Colonic mucosa (tissue), 4 donors: Measurements from ENCODE around the gene LUZP2. TPM values are rescaled to one million over a fixed set of nuclear protein-coding genes. Genes with fewer than 3 reads are reported as not detected.

Source experiments
- DNase-seq: peaks from one replicate; pipeline ENCODE4 v3.0.0-alpha.2; 2020
- H3K27ac ChIP-seq: fragments of 200-600 bp; one replicate; pipeline ENCODE4 v1.8.0; 2021
- H3K27me3 ChIP-seq: fragments of 200-600 bp; one replicate; pipeline ENCODE4 v1.8.0; 2021
- H3K36me3 ChIP-seq: fragments of 200-600 bp; one replicate; pipeline ENCODE4 v1.8.0; 2021
- H3K4me1 ChIP-seq: fragments of 200-600 bp; one replicate; pipeline ENCODE4 v1.8.0; 2021; ENCODE audit warnings: mild to moderate bottlenecking
- H3K4me3 ChIP-seq: fragments of 200-600 bp; one replicate; pipeline ENCODE4 v1.8.0; 2021
- H3K9ac ChIP-seq, 2 donors: one replicate each; pipeline ENCODE4 v1.7.0; 2013; ENCODE audit warnings: control low read depth in 2 of 2, low read depth in 2 of 2, low read length in 2 of 2
- H3K9me3 ChIP-seq: fragments of 200-600 bp; one replicate; pipeline ENCODE4 v1.8.0; 2021
- CTCF ChIP-seq: fragments of 200-600 bp; IDR thresholded peaks from one replicate; pipeline ENCODE4 v1.8.0; 2022; ENCODE audit warnings: antibody characterized with exemption, mild to moderate bottlenecking
- intact Hi-C: fragments of 100-400 bp; cut with DNase I; formaldehyde crosslinking; loops from one replicate; pipeline ENCODE4 v1.14.1; 2022
- total RNA-seq, 2 donors: library from RNA; stranded (reverse); fragmentation: NEBNext Ultra II Directional in 1 of 2; extraction: Animal tissue kit (Norgen Biotek cat#: 25700) in 1 of 2; gene quantifications; one replicate each; pipeline ENCODE4 v1.2.1, GENCODE V29; 2021
- donor health status: healthy.
- donor health status: DM: no; HTN: no; CAD: no.
- donor health status: DM: no; HTN: no; CAD: no.

LUZP2 gene
- total RNA-seq, 2 donors from 2014 or later, result 0.57 to 1.3 TPM

- H3K4me3 ChIP-seq, result no peak overlapping the region
- no peak overlapping the region for H3K9ac ChIP-seq
- no peaks in the 10 kb centered on the region for H3K36me3 ChIP-seq
- H3K4me1 ChIP-seq, result no peaks in the 10 kb centered on the region
- intact Hi-C loops, result no loop called here
- no peaks in the 10 kb centered on the region for H3K9me3 ChIP-seq
- no peak for DNase-seq
- no peak overlapping the region for H3K27ac ChIP-seq
- no peaks in the 10 kb centered on the region for H3K27me3 ChIP-seq
- TF ChIP-seq CTCF, result no peak
Measured at GRCh38 chr11:24628224-24628776, 131.4 kb downstream of the LUZP2 start.

DNA sequence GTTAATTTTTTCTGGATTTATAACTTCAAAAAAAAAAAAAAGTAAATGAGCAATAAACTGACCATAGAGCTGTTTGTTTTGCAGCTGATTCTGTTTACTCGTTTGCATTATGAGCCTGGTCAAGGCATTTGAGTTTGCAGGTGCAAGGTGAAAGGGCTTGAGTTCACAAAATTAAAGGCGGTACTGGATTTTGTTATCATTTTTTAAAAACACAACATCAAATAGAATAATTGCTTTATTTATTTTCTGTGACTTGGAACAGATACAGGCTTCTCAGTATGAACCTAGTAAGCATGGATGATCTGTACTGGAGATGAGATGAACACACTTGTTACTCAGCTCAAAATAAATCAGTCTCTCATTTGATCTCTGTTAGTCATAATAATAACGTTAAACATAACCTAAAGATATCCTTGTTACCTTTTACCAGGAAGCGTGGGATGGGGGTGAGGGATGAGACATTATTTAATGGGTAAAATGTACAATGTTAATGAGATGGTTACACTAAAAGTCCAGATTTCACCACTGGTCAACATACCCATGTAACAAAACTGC lies 137.8 kb downstream of the LUZP2 start:
- Histone ChIP-seq H3K9ac (no peak overlapping the region), H3K36me3 (no peaks in the 10 kb centered on the region), H3K4me3 (no peak overlapping the region), H3K27me3 (no peaks in the 10 kb centered on the region), H3K9me3 (no peaks in the 10 kb centered on the region), H3K4me1 (no peaks in the 10 kb centered on the region), H3K27ac (no peak overlapping the region)
- no peak for DNase-seq
- intact Hi-C loops, result no loop called here
- TF ChIP-seq CTCF, result no peak

- H3K9ac ChIP-seq, result no peak overlapping the region
- H3K9me3 ChIP-seq, result no peaks in the 10 kb centered on the region
- H3K4me1 ChIP-seq, result no peaks in the 10 kb centered on the region
- no peak for DNase-seq
- H3K27me3 ChIP-seq, result no peaks in the 10 kb centered on the region
- TF ChIP-seq CTCF, result no peak
- intact Hi-C loops, result no loop called here
- H3K36me3 ChIP-seq, result no peaks in the 10 kb centered on the region
- no peak overlapping the region for H3K27ac ChIP-seq
- H3K4me3 ChIP-seq, result no peak overlapping the region
Measured at GRCh38 chr11:24635588-24636290, 138.9 kb downstream of the LUZP2 start.

GRCh38 chr11:24636291-24636629 lies 139.4 kb downstream of the LUZP2 start:
- Histone ChIP-seq H3K9me3 (no peaks in the 10 kb centered on the region), H3K4me3 (no peak overlapping the region), H3K27ac (no peak overlapping the region), H3K36me3 (no peaks in the 10 kb centered on the region), H3K27me3 (no peaks in the 10 kb centered on the region), H3K9ac (no peak overlapping the region), H3K4me1 (no peaks in the 10 kb centered on the region)
- no peak for DNase-seq
- TF ChIP-seq CTCF, result no peak
- intact Hi-C loops, result no loop called here

DNA sequence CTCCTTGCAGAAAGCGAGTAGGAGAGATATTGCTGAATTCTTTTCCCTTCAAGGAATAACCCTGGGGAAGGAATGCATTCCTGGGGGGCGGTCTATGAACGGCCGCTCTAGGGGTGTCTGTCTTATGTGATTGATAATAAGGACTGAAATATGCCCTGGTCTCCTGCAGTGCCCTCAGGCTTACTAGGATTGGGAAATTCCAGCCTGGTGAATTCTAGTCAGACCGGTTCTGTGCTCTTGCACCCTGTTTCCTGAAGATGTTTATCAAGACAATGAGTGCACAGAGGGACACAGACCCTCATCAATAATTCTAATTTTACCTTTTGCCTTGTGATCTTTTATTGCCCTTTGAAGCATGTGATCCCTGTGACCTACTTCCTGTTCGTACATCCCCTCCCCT lies 140.7 kb downstream of the LUZP2 start:
- Histone ChIP-seq H3K36me3 (no peaks in the 10 kb centered on the region), H3K4me1 (no peaks in the 10 kb centered on the region), H3K9ac (no peak overlapping the region), H3K4me3 (no peak overlapping the region), H3K9me3 (no peaks in the 10 kb centered on the region), H3K27me3 (no peaks in the 10 kb centered on the region), H3K27ac (no peak overlapping the region)
- intact Hi-C loops, result no loop called here
- DNase-seq, result no peak
- no peak for TF ChIP-seq CTCF
